ENCODE data around the gene TPP2.

GRCh38 chr13:102682727-102683126, 85.9 kb downstream of the TPP2 start:
- TF ChIP-seq, protein P1, sequence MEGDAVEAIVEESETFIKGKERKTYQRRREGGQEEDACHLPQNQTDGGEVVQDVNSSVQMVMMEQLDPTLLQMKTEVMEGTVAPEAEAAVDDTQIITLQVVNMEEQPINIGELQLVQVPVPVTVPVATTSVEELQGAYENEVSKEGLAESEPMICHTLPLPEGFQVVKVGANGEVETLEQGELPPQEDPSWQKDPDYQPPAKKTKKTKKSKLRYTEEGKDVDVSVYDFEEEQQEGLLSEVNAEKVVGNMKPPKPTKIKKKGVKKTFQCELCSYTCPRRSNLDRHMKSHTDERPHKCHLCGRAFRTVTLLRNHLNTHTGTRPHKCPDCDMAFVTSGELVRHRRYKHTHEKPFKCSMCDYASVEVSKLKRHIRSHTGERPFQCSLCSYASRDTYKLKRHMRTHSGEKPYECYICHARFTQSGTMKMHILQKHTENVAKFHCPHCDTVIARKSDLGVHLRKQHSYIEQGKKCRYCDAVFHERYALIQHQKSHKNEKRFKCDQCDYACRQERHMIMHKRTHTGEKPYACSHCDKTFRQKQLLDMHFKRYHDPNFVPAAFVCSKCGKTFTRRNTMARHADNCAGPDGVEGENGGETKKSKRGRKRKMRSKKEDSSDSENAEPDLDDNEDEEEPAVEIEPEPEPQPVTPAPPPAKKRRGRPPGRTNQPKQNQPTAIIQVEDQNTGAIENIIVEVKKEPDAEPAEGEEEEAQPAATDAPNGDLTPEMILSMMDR (IDR thresholded peaks at IDR 0.05; ENCODE audit: insufficient read depth, low read length, poor library complexity, severe bottlenecking) = no peak
- TF ChIP-seq EZH2phosphoT487 (conservative IDR thresholded peaks at IDR 0.05; ENCODE audit: low read length) = no peak

Measured in SU-DHL-6 (cell line).